DOHH2 (cell line): ENCODE results near the gene SSBP2.

ENCODE experiments used
- H3F3A ChIP-seq: fragments of 200-600 bp; sonication (generic), shearing (Covaris generic); 2 replicates; pipeline ENCODE4 v1.6.0; 2016; ENCODE audit warnings: antibody characterized with exemption, mild to moderate bottlenecking; ENCODE audit not compliant: control insufficient read depth, insufficient read depth
- H3K27ac ChIP-seq: fragments of 200-600 bp; sonication (generic); 2 replicates; pipeline ENCODE4 v1.5.1; 2014; ENCODE audit warnings: low read depth, mild to moderate bottlenecking, low read length, moderate library complexity
- H3K27me3 ChIP-seq: fragments of 200-600 bp; sonication (generic); 2 replicates; pipeline ENCODE4 v1.6.1; 2014; ENCODE audit warnings: mild to moderate bottlenecking, low read length, mixed read lengths; ENCODE audit not compliant: control insufficient read depth
- H3K36me3 ChIP-seq: fragments of 200-600 bp; sonication (generic); 2 replicates; pipeline ENCODE4 v1.6.1; 2014; ENCODE audit warnings: mild to moderate bottlenecking, low read length, moderate library complexity, mixed read lengths; ENCODE audit not compliant: control insufficient read depth
- H3K4me1 ChIP-seq: fragments of 200-600 bp; sonication (generic); 2 replicates; pipeline ENCODE4 v1.6.1; 2014; ENCODE audit warnings: mild to moderate bottlenecking, low read length, mixed read lengths; ENCODE audit not compliant: control insufficient read depth
- H3K4me2 ChIP-seq: fragments of 200-600 bp; sonication (generic); 2 replicates; pipeline ENCODE4 v1.6.0; 2014; ENCODE audit warnings: mild to moderate bottlenecking, low read length, moderate library complexity
- H3K4me3 ChIP-seq: fragments of 200-600 bp; sonication (generic); 2 replicates; pipeline ENCODE4 v1.5.1; 2014; ENCODE audit warnings: mild to moderate bottlenecking, low read length, mixed read lengths
- H3K79me2 ChIP-seq: fragments of 200-600 bp; sonication (generic); 2 replicates; pipeline ENCODE4 v1.6.1; 2014; ENCODE audit warnings: mild to moderate bottlenecking, low read length, mixed read lengths; ENCODE audit not compliant: control insufficient read depth
- H3K9me2 ChIP-seq: fragments of 200-600 bp; sonication (generic); replicated peaks from 2 replicates; pipeline ENCODE4 v1.6.1; 2014; ENCODE audit warnings: mild to moderate bottlenecking, low read length, mixed read lengths; ENCODE audit not compliant: control insufficient read depth
- H3K9me3 ChIP-seq: fragments of 200-600 bp; sonication (generic); 2 replicates; pipeline ENCODE4 v1.6.1; 2014; ENCODE audit warnings: antibody characterized with exemption, low read length, mixed read lengths; ENCODE audit not compliant: control insufficient read depth, insufficient read depth
- H4K20me1 ChIP-seq: fragments of 200-600 bp; sonication (generic); 2 replicates; pipeline ENCODE4 v1.6.0; 2014; ENCODE audit warnings: low read depth, mild to moderate bottlenecking, antibody characterized with exemption, low read length, moderate library complexity; ENCODE audit not compliant: control insufficient read depth, insufficient read depth
- EZH2phosphoT487 ChIP-seq: fragments of 200-600 bp; sonication (generic); IDR thresholded peaks from 2 replicates; pipeline ENCODE4 v1.6.1; 2017; ENCODE audit warnings: borderline replicate concordance, mild to moderate bottlenecking, antibody characterized with exemption, low read length, moderate library complexity, mixed read lengths
- TF ChIP-seq, protein P1 (sequence below): fragments of 200-600 bp; sonication (generic); IDR thresholded peaks from one replicate; pipeline ENCODE4 v1.5.1; 2014; ENCODE audit warnings: antibody characterized with exemption, mild to moderate bottlenecking, low read depth, low read length; ENCODE audit not compliant: poor library complexity, severe bottlenecking

SSBP2 gene

GRCh38 chr5:81751009-81751835 is at the start of gene SSBP2:
TSS of gene SSBP2 (minus strand) at chr5:81751097. CDS start at chr5:81751042, 55 bp downstream.
- H4K20me1 ChIP-seq: peaks cover 20% of the 10 kb centered on the region
- H3K4me3 ChIP-seq: peak within 1 kb of the TSS; percentile 85
- H3K27me3 ChIP-seq: no peaks in the 10 kb centered on the region
- H3F3A ChIP-seq: peaks cover 5% of the 10 kb centered on the region; the same call in 1 of the 2 replicates
- TF ChIP-seq, protein P1, sequence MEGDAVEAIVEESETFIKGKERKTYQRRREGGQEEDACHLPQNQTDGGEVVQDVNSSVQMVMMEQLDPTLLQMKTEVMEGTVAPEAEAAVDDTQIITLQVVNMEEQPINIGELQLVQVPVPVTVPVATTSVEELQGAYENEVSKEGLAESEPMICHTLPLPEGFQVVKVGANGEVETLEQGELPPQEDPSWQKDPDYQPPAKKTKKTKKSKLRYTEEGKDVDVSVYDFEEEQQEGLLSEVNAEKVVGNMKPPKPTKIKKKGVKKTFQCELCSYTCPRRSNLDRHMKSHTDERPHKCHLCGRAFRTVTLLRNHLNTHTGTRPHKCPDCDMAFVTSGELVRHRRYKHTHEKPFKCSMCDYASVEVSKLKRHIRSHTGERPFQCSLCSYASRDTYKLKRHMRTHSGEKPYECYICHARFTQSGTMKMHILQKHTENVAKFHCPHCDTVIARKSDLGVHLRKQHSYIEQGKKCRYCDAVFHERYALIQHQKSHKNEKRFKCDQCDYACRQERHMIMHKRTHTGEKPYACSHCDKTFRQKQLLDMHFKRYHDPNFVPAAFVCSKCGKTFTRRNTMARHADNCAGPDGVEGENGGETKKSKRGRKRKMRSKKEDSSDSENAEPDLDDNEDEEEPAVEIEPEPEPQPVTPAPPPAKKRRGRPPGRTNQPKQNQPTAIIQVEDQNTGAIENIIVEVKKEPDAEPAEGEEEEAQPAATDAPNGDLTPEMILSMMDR: no peak
- no peak for TF ChIP-seq EZH2phosphoT487
- H3K9me2 ChIP-seq: no peaks in the 10 kb centered on the region
- H3K27ac ChIP-seq: peak within 1 kb of the TSS; percentile 86
- H3K79me2 ChIP-seq: peaks cover 43% of the 10 kb centered on the region
- peaks cover 48% of the 10 kb centered on the region for H3K4me1 ChIP-seq
- peaks cover 31% of the 10 kb centered on the region for H3K36me3 ChIP-seq
- H3K4me2 ChIP-seq: peak within 1 kb of the TSS; percentile 92
- no peaks in the 10 kb centered on the region for H3K9me3 ChIP-seq

DNA sequence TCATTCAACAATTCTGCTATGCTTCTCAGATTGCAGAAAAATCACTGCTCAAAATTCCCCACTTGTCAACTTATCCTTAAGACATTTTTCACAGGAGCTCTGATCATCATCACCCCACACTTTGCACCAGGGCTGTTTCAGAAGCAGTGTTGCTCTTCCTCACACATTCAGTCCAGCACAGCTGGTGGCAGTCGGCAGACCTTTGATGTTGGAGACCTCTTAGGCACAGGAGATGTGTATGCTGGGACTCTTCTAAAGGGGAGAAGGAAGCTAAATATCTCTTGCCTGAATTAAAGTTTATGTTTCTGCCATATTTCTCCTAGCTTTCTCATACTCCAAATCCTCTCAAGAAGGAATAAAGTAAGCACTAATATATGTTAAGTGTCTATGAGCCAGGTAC is 44.8 kb upstream of the SSBP2 start:
- Histone ChIP-seq H3K9me2 (no peaks in the 10 kb centered on the region), H3K4me2 (no peak overlapping the region), H3K27ac (no peak overlapping the region), H3K27me3 (no peaks in the 10 kb centered on the region), H3K79me2 (no peaks in the 10 kb centered on the region), H3K9me3 (no peaks in the 10 kb centered on the region), H3K4me3 (no peak overlapping the region), H3K4me1 (no peaks in the 10 kb centered on the region), H4K20me1 (no peaks in the 10 kb centered on the region), H3F3A (no peaks in the 10 kb centered on the region), H3K36me3 (no peaks in the 10 kb centered on the region)
- TF ChIP-seq, protein P1: no peak
- no peak for TF ChIP-seq EZH2phosphoT487

DNA sequence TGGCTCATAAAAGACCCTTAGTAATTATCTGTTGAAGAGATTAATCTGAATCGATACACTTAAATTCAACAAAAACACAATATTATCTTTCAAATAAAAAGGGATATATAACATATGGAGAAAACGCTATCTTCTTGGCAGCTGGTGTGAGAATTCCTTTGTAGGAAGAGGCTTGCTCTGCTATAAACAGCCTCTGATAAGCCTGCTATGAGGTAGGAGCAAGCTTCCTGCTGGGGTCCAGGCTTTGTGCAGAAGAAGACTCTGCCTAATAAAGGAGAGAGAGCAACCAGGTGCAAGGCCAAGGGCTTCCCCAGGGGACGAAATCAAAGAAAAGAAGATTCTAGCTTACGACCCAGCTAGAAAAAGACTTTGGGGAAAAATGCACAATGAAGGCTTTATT is 43.3 kb upstream of the SSBP2 start:
- Histone ChIP-seq H3K79me2 (no peaks in the 10 kb centered on the region), H3K4me1 (no peaks in the 10 kb centered on the region), H3K4me3 (no peak overlapping the region), H3K27me3 (no peaks in the 10 kb centered on the region), H3K36me3 (no peaks in the 10 kb centered on the region), H4K20me1 (no peaks in the 10 kb centered on the region), H3K4me2 (no peak overlapping the region), H3K9me2 (no peaks in the 10 kb centered on the region), H3K9me3 (no peaks in the 10 kb centered on the region), H3K27ac (no peak overlapping the region), H3F3A (no peaks in the 10 kb centered on the region)
- no peak for TF ChIP-seq EZH2phosphoT487
- TF ChIP-seq, protein P1: no peak
